Measurements from ENCODE around the gene RPL36AL. TPM values are rescaled to one million over a fixed set of nuclear protein-coding genes. Genes with fewer than 3 reads are reported as not detected.

Gene RPL36AL
- total RNA-seq, 2 donors from 2014 or later: 170 to 176 TPM

GRCh38 chr14:49642163-49642562, 21.7 kb upstream of the RPL36AL start:
- no peaks in the 10 kb centered on the region for H3K36me3 ChIP-seq
- no peaks in the 10 kb centered on the region for H3K27me3 ChIP-seq (replicated peaks; ENCODE audit: insufficient read depth)
- DNase-seq (ENCODE audit: low spot score): no peak
- H3K27ac ChIP-seq: peak overlapping the region; percentile 61 to 71
- no peak for TF ChIP-seq CTCF (IDR thresholded peaks at IDR 0.05)
- H3K4me1 ChIP-seq (replicated peaks): no peaks in the 10 kb centered on the region
- H3K4me3 ChIP-seq: no peak overlapping the region
- no peaks in the 10 kb centered on the region for H3K9me3 ChIP-seq
- intact Hi-C loops (cut with DNase I): no loop called here

- Histone ChIP-seq H3K27ac (peak overlapping the region; percentile 61 to 71), H3K9me3 (no peaks in the 10 kb centered on the region), H3K4me1 (replicated peaks) (no peaks in the 10 kb centered on the region), H3K36me3 (no peaks in the 10 kb centered on the region), H3K27me3 (replicated peaks; ENCODE audit: insufficient read depth) (no peaks in the 10 kb centered on the region), H3K4me3 (no peak overlapping the region)
- DNase-seq (ENCODE audit: low spot score): peak; percentile 84
- WGBS: 31% methylated on average over 8 of the region's 8 CpGs
- peak; percentile 19 for TF ChIP-seq POLR2A (IDR thresholded peaks at IDR 0.05)
- no peak for TF ChIP-seq CTCF (IDR thresholded peaks at IDR 0.05)
- TF ChIP-seq POLR2AphosphoS5 (IDR thresholded peaks at IDR 0.05): peak; percentile 90
- intact Hi-C loops (cut with DNase I): no loop called here
These were observed 21.3 kb upstream of the RPL36AL start for GRCh38 chr14:49641697-49642129.

GRCh38 chr14:49640540-49641417, 20.4 kb upstream of the RPL36AL start:
- Histone ChIP-seq H3K27me3 (replicated peaks; ENCODE audit: insufficient read depth) (no peaks in the 10 kb centered on the region), H3K9me3 (no peaks in the 10 kb centered on the region), H3K36me3 (no peaks in the 10 kb centered on the region), H3K27ac (peak overlapping the region; percentile 61 to 71), H3K4me3 (no peak overlapping the region), H3K4me1 (replicated peaks) (no peaks in the 10 kb centered on the region)
- TF ChIP-seq CTCF (IDR thresholded peaks at IDR 0.05) (no peak), POLR2A (IDR thresholded peaks at IDR 0.05) (no peak), POLR2AphosphoS5 (IDR thresholded peaks at IDR 0.05) (no peak)
- intact Hi-C loops (cut with DNase I): no loop called here
- DNase-seq (ENCODE audit: low spot score): no peak
- WGBS: 95% methylated on average over 7 of the region's 7 CpGs

GRCh38 chr14:49637534-49638078, 17.2 kb upstream of the RPL36AL start:
- 74% methylated on average over 3 of the region's 3 CpGs for WGBS
- DNase-seq (ENCODE audit: low spot score): no peak
- H3K4me3 ChIP-seq: no peak overlapping the region
- H3K4me1 ChIP-seq (replicated peaks): no peaks in the 10 kb centered on the region
- TF ChIP-seq POLR2A (IDR thresholded peaks at IDR 0.05): no peak
- TF ChIP-seq POLR2AphosphoS5 (IDR thresholded peaks at IDR 0.05): no peak
- TF ChIP-seq CTCF (IDR thresholded peaks at IDR 0.05): no peak
- H3K36me3 ChIP-seq: no peaks in the 10 kb centered on the region
- no peak overlapping the region for H3K27ac ChIP-seq
- H3K9me3 ChIP-seq: no peaks in the 10 kb centered on the region
- intact Hi-C loops (cut with DNase I): no loop called here
- H3K27me3 ChIP-seq (replicated peaks; ENCODE audit: insufficient read depth): no peaks in the 10 kb centered on the region

- H3K4me3 ChIP-seq: no peak overlapping the region
- TF ChIP-seq POLR2A (IDR thresholded peaks at IDR 0.05) (no peak), POLR2AphosphoS5 (IDR thresholded peaks at IDR 0.05) (no peak), CTCF (IDR thresholded peaks at IDR 0.05) (no peak)
- no peaks in the 10 kb centered on the region for H3K4me1 ChIP-seq (replicated peaks)
- intact Hi-C loops (cut with DNase I): no loop called here
- no peaks in the 10 kb centered on the region for H3K36me3 ChIP-seq
- no peaks in the 10 kb centered on the region for H3K9me3 ChIP-seq
- H3K27ac ChIP-seq: no peak overlapping the region
- no peak for DNase-seq (ENCODE audit: low spot score)
- H3K27me3 ChIP-seq (replicated peaks; ENCODE audit: insufficient read depth): no peaks in the 10 kb centered on the region
- WGBS: 93% methylated on average over 1 of the region's 1 CpG
These were observed 16.4 kb upstream of the RPL36AL start for GRCh38 chr14:49636866-49637265.
